GM18508 (cell line): ENCODE data around the gene RHOJ.

Experiments
- ATAC-seq: cut with Tn5 transposase; IDR thresholded peaks from one replicate; pipeline ENCODE4 v1.9.1; 2021; ENCODE audit warnings: moderate number of reproducible peaks; ENCODE audit not compliant: insufficient read depth, unreplicated experiment

RHOJ gene

GRCh38 chr14:63203618-63204406, 431 bp upstream of the RHOJ start:
- ATAC-seq = no peak

DNA sequence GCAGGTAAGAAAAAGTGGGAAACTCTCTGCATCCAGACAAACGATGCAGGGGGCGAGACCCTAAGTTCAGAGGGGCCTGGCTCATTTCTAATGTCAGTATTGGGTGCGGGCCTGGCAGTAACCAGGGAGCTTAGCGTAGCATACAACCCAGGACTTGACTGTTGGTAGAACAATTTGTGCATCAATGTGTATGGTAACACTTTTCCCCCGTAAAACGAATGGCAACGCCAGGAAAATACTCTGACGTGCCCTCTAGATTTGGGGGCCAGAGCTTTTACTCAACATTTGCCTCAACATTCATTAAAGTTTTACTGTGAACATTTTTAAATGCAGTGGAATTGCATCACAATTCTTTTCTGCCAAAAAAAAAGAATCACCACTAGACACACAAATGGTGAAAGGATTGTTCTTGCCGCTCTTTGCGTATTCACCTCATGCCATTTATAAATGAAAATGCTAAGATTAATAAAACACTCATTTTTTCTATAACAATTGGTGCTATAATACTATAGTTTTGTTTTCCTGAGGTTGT, 867 bp downstream of the RHOJ start:
- no peak for ATAC-seq

DNA sequence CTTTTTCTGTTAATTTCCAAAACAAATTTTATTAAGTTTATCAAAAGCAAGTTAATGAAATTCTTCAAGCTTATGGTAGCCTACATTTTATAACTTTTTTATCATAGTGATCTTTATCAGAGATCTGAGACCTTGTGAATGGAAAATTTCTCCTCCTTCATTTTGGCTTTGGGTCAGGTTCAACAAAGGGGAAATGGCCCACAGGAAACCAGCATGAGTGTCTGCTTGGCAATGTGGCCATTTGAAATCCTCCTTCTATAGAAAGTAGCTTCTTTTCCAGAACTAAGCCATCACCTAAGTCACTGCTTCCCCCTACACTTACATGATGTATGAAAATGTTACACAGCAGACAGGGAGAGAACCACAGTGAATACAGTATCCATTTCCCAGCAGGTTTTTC, 1.6 kb downstream of the RHOJ start:
- no peak for ATAC-seq

GRCh38 chr14:63209160-63209559, 4.9 kb downstream of the RHOJ start:
- ATAC-seq = no peak

- no peak for ATAC-seq
Measured at GRCh38 chr14:63210812-63211211, 6.6 kb downstream of the RHOJ start.

GRCh38 chr14:63212209-63212608, 8.0 kb downstream of the RHOJ start:
- no peak for ATAC-seq

DNA sequence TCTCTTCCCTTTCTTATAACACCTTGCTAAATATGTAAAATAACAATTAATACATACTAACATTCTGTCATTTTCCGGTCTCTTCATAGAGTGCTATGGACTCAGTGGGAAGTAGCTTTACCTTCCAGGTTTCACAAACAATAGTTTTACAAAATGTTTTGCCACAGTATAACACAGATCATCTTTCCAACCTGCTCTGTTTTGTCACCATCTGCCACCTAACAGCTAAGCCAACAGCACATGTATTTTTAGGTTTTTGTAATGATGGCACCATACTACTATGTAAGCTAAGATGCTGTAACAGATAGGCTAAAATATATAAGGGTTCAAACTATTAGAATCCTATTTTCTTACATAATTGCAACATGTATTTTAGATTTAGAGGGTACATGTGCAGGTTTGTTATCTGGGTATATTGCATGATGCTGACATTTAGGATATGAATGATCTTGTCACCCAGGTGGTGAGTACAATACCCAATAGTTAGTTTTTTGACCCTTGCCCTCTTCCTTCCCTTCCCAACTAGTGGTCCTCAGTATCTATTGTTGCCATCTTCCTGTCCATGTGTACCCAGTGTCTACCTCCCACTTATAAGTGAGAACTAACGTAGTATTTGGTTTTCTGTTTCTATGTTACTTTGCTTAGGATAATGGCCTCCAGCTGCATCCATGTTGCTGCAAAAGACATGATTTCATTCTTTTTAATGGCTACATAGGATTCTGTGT, 8.7 kb downstream of the RHOJ start:
- ATAC-seq = no peak

DNA sequence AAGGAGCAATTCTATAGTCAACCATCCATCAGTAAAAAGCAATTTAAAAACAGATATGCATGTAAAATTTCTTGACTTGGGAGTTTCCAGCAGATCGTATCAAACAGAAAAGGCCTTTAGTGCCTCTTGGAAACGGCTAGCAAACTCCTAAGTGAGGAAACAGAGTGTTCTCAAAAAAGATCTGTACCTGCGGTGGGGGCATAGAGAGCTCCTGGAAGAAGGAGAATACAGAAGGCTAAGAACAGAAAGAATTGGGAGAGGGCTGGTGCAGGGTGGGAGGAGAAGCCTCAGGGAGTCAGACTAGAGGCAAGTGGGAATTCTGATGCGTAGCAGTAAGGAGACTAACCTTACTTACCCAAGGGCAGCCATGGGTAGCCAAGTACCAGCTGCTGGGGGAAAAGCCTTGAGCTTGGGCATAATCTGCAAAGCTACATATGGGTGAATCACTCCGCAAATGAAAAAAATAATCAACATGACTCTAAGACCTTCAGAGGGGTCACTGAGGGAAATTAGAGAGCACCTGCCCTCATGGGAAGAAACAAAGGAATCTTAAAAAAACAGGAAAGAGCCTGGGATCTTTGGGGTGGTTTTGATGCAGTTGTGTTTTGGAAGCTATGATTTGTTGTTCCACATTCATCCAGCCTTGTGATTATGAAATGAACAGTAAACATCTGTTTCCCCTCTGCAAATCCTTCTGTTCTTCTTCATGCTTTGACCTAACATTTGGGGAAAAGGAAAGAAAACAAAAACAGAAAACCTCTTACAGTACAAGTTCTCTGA, 10.4 kb downstream of the RHOJ start:
- ATAC-seq = no peak

GRCh38 chr14:63220526-63220925, 16.3 kb downstream of the RHOJ start:
- ATAC-seq = no peak

DNA sequence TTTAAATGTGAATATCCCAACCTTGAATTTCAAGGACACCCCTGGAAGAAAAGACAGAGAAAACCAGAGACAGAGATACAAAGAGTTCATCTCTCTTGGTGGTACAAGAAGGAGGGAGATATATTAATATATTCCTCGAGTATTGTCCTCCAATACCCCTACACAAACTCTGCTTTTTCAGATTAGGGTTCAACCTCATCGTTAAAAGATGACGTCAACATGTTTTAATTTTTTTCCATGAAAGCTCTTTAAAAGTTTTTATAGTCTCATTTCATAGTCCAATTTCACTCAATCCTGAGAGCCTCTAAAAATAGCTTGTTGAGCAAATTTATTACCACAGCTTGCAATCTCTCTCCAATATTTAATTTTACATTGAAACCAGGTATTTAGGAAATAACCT, 19.4 kb downstream of the RHOJ start:
- no peak for ATAC-seq

GRCh38 chr14:63224196-63224595, 20.0 kb downstream of the RHOJ start:
- ATAC-seq = no peak

GRCh38 chr14:63228217-63228616, 24.0 kb downstream of the RHOJ start:
- no peak for ATAC-seq

- no peak for ATAC-seq
Measured at GRCh38 chr14:63229330-63230059, 25.3 kb downstream of the RHOJ start.

DNA sequence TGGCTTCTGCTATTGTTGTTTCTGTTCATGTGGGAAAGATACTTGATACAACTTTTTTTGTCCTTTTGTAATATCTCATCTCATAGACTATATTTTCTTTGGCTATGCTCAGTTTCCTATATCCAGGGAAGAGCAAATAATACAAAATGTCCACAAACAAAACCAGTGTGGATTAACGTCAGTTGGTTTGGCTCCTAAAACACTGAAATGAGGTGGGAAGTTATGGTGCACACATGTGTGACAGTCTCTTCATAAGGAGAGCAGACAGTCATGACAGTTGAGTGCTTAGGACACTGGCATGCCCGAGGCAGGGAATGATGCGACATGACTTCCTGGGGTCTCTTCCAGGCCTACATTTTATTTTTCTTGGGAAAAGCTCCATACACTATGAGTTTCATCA, 27.5 kb downstream of the RHOJ start:
- no peak for ATAC-seq

GRCh38 chr14:63237791-63238190, 33.5 kb downstream of the RHOJ start:
- ATAC-seq = no peak

GRCh38 chr14:63240221-63240620, 36.0 kb downstream of the RHOJ start:
- ATAC-seq = no peak

GRCh38 chr14:63241096-63241495, 36.9 kb downstream of the RHOJ start:
- no peak for ATAC-seq

GRCh38 chr14:63243646-63244045, 39.4 kb downstream of the RHOJ start:
- ATAC-seq = no peak

- ATAC-seq = no peak
Measured at GRCh38 chr14:63245893-63246292, 41.6 kb downstream of the RHOJ start.

GRCh38 chr14:63248211-63248610, 44.0 kb downstream of the RHOJ start:
- ATAC-seq = no peak
